Fibroblast of gingiva (primary cell): ENCODE data around the gene PNMA6E.
"Not testable (repeated sequence)": the region's sequence is repeated elsewhere in the genome, so short reads cannot be mapped to it uniquely, and the experiment has no call there.

Experiments used
- DNase-seq: peaks from one replicate; pipeline ENCODE4 v3.0.0-alpha.2; 2011; ENCODE audit warnings: low read depth

Gene PNMA6E

DNA sequence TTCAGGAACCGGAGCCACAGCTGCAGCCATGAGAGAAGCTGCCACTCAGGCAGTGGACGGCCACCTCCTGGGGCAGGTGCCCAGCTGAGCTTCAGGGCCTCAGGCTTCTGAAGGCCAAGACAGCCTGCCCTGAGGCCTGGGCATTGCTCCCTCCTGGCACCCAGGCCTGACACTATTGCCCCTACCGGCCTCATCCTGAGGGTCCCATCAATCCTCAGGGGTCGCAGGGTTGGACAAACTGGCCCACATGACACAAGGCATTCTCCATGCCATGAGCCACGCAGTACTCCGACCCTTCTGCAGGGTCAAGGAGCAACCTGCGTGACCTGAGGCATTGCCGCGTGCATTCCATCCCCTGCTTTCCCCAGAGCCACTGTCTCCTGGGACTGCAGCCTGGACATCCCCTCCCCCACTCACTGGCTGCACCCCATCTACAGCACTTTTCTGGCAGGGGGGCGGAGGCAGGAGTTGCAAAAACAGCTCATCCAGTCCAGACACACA lies 7.1 kb upstream of the PNMA6E start:
- DNase-seq: no peak

DNA sequence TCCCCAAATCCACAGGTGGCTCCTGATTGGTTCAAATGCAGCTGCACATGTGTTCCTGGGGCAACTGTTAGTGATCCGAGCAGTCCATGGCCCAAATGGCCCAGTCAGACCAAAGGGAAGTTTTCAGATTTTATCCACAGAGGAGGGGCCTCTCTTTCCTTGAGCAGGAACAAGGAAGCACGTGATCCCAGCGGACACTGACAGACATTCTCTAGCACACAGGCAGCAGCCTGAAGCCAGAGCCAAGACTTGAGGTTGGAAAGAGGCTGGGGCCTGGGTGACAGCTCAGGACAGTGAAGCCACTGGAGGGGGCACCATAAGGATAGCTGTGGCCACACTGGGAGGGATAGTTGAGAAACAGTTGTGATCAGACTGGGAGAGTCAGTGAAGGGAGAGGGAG lies 6.6 kb upstream of the PNMA6E start:
- no peak for DNase-seq

DNA sequence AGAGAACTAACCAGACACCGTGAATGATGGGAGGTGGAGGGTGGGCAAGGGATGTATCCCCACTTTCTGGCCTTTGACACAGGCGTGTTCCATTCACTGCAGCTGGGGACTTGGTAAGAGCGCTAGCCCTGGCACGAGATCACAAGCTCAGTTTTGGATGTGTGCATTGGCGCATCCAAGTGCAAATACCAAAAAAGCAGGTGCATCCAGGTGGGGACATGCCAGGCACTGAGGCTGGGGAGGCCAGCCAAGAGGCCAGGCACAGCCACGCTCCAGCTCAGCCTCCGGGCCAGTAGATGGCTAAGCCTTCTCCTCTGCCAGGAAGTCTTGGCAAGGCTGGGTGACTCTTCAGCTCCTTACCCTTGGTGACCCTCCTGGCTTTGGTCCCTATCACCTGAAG lies 5.8 kb upstream of the PNMA6E start:
- DNase-seq: no peak

DNA sequence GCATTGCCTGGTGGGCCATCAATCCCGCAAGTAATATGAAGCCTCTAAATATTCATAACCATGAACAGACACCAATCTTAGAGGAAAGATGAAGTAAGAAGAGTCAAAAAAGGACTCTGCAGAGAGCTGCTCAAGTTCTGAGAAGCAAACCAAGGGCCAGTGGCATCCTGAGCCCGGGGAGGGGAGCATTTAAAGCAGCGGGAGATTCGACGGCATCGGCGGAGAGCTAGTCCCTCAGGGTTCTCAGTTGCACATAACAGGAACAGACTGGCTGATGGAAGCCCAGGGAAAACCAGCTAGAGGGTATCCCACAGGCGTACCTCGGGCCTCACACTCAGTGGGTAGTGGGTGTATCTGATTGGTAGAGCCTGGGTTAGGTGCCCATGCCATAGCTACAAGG lies 4.9 kb upstream of the PNMA6E start:
- DNase-seq: no peak

DNA sequence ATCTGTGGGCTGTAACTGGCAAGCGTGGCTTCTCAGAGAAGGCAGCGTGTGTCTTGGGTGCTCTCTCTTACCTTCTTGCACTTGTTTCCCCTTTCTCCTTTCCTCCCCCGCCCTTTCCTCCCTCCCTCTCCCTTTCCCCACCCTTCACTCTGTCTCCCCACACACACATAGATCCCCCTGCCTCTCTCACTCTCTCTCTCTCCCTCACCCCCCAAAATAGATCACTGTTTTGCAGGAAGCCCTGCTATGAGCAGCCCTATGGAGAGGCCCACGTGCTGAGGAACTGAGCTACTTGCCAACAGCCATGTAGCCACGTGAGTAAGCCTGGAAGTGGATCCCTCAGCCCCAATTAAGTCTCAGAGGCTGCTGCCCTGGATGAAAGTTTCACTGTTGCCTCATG lies 4.3 kb upstream of the PNMA6E start:
- DNase-seq: no peak

DNA sequence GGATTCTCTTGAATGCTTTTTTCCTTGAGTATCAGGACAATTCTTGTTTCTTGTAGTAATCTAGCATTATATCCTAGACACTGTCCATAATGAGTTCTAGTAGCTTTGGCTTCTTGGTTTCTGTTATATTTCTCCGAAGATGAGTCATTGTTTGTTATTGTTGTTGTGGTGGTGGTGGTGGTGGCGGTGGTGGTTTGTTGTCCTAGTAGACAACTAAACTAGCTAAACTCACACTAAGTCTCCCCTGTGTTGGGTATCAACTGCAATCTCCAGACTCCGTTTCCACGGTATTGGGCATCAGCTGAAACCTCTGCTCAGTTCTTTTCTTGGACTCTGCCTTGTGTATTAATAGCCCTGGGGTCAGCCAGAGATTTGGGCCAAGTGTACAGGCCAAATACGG lies 3.2 kb upstream of the PNMA6E start:
- DNase-seq: not testable (repeated sequence)

DNA sequence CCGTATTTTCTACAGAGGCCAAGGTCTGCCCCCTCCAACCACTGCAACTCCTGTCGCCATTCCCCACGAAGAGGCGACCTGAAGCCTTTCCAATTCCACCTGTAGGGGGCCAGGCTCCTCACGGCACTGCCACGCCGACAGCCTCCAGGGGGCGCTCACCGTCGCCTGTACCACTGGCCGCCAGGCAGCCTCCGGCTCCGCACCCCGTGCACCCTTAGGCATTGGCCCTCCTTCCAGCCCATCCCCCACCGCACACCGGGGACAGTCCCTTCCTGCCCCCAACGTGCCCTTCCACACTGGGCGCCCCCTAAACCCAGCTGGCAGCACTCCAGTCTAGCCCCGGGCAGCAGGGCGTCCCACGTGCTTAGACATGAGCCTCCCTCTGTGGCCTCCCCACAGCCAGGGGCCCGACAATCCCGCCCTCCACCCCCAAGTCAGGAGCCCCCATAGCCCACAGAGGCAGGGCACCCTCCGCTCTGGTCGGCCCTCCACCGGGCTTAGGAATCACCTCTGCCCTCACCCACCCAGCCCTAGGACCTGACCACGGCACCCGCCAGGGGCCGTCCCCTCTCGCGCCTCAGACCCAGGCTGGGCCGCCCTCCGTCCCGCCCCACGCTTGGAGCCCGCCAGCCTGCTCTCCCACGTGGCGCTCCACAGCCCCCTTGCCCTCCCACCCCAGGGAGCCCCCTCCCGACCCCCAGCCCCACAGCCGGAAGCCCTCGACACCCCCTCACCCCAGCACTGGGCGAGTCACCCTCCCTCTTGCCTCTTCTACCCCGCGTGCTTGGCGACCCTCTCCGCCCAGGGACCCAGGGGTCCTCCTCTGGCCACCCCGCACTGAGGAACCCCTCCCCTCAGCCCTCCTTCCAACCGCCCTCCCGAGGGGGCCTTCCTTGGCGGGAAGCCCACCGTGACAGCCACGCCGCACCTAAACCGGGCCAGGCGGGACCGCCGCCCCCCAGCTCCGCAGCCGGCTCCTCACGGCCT lies 711 bp downstream of the PNMA6E start:
- DNase-seq: no peak

DNA sequence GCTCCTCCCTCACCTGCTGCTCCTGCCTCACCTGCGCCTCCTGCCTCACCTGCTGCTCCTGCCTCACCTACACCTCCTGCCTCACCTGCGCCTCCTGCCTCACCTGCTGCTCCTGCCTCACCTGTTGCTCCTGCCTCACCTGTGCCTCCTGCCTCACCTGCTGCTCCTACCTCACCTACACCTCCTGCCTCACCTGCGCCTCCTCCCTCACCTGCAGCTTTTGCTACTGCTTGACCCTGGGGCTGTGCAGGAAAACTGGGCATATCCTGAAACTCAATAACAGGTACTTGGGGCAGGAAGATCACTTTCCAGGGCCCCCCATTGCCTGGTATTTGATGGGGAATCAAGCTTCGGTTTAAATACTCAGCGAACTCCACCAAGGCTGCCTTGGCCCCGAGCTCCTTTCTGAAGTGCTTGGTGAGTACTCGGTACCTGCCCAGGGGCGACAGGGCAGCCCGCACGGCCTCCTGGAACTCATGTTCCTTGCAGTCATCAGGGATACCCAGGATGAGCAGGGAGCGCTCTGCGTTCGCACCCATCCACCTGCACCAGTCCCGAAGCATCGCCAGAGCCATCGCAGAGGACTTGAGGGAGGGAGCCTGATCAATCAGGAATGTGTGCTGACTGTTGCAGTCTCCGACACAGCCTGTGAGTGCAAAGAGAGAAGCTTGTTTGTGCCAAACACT lies 2.7 kb downstream of the PNMA6E start:
- no peak for DNase-seq

DNA sequence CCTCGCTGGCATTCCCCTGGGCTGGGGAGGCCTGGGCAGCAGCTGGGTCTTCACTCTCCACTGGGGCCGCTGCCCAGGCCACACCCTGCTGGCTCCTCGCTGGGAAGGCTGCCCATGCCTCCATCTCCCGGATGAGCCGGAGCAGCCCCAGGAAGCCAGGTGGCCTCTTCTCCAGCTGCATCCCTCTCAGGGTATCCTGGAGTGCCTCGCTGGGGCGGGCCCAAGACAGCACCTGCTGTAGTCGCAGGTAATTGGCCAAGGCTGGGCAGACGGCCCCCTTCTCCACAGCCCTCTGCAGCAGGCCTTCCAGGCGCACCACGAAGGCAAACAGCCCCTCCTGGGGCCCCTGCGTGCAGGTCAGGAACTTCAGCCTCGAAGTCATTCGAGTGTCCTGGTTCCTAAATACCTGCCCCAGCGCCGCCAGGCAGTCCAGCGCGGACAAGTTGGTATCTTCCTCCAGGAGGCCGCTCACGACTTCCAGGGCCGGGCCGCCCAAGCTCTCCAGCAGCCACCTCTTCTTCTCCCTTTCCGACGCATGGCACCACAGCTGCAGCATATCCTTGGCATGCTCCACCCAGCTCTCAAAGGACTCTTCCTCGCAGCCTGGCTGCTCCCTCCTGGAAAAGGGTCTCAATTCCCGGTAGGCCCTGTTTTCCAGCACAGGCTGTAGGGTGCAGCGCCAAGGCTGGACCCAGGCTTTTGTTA lies 3.7 kb downstream of the PNMA6E start:
- DNase-seq: no peak

DNA sequence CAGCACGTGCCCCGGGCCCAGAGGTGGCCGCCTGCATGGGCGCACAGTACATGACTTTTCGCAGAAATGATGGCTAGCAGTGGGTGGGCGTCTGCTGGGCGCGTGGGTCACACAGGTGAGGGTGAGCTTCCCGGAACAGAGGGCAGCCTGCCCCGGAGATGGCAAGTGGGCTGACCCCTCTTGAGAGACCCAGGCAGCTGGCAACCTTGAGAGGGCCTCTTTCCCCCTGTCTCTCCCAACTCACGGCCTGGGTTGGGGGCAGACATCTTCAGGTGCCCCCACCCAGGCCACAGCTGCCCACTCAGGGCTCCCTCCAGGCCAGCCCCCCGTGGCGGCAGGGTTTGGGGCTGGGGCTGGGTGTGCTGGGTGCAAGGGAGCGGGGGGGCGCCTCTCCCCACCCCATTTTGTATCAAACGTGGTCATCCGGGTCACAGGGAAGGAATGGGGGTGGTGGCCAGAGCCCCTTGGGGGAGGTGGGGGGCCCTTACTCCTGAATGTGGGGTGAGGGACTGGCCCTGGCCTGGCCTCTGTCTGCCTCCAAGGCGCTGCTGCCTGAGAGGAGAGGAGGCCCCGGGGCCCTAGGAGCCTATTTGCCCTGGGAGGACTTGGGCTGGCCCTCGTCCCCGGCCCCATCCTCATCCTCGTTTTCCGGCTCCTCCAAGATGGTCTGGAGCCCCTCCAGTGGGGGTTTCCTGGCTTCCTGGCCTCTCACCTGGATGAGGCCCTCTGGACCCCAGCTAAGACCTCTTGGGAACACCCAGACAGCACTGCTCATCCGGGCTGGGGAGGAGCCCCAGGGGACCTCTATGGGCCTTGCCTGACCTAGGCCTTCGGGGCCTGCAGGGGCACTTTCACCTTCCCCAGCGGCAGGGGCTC lies 4.6 kb downstream of the PNMA6E start:
- no peak for DNase-seq

DNA sequence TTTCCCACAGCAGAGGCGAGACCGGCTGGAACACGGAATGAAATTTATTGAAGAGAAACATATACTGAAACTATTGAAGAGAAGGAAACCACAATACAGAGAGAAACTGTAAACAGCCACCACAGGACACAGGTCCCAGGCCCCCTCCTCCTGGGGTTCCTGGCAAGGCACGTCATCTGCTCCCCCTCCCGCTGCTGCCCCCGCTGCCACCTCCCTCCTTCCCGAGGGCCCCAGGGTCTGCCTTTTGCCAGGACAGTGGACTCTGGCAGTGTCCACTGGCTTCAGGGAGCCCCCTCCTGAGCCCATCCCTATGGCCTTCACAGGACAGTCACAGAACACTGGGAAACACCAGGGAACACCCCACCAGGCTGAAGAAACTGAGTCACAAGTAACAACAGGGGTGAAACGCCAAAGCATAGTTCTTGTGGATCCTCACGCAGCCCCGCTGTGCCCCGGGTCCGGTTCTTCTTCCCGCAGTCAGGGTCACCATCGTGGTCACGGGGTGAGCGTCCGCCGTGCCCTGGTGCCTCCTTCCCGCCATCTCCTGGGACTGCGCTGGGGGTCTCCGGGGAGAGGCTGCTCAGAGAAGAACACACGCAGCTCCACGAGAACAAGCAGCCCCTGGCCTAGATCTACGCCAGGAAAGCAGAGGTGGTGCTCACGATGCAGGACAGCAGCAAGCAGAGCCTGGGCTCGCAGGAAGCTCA lies 5.4 kb downstream of the PNMA6E start:
- no peak for DNase-seq

DNA sequence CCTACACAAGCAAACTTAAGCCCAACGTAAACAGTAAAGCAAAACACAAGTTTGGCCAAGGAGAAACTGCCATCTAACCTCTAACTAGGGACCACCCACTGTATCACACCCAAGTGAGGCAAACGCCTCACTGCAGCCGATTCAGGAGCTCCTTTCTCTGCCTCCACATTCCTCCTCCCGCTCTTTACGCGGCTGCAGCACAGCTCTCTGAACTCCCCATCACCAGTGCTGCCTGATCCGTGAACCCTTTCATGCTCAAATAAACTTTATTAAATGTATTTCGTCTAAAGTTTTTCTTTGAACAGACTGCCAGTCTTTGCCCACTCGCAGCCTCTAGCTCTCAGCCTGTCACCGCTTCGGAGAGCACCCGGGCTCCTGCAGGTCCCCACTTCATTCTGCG lies 6.5 kb downstream of the PNMA6E start:
- no peak for DNase-seq

DNA sequence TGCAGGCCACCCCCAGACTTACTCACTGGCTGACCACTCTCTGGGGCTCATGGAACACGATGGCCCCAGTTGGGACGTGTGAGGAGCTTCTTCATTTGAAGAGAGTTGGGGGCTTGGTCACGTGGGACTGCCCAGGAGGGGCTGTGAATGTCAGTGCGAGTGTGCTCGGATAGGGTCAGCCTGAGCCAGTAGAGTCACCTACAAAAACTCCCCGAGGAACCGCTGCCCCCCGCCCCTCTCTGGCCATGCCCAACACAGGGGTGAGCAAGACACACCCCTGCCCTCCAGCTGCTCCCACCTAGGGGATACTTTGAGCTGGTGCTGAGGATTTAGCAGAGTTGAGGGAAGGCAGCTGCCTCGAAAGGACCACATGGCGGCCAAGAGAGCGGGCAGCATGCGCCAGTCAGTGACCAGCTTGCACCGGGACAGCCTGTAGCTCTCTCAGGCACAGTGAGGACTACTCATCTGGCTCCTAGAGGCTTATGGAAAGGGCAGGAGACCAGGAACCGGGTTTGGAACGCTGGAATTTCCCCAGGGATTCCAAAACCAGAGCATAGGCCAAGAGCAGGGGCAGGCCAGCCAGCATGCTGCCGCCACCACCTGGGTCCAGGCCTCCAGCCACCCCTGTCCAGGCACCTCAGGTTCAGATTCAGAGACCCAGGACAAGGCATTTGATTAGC lies 8.4 kb downstream of the PNMA6E start:
- no peak for DNase-seq

DNA sequence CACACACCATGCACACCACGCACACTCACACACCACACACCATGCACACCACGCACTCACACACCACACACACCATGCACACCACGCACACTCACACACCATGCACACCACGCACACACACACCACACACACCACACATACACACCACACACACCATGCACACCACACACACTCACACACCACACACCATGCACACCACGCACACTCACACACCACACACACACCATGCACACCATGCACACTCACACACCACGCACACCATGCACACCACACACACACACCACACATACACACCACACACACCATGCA lies 11.7 kb downstream of the PNMA6E start:
- DNase-seq: not testable (repeated sequence)

DNA sequence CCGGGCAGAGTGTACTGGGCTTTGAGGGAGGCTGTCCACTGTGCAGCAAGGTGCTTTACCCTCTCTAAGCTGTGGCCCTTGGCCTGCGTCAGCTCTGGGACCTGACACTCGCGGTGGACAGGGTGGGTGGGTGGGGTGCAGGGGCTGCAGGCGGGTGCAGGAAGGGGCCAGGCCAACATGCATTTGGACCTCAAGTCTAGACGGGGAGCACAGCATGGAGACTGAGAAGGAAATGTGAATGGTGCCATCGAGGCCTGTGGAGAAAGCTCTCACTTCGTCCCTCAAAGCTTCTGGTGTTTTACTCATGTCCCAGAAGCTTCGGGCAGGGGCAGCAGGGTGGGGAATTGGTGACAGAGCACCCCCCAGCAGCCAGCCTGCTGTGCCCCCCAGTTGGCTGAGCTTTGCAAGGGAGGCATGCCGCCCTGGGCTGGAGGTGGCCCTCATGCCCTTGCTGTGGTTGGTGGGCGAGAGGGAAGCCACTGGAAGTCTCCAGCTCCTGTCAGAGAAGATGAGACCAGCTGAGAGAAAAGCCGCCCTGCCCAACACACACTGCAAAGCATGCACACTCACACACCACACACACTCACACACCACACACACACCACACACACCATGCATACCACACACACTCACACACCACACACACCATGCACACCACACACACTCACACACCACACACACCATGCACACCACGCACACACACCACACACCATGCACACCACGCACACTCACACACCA lies 12.3 kb downstream of the PNMA6E start:
- no peak for DNase-seq

DNA sequence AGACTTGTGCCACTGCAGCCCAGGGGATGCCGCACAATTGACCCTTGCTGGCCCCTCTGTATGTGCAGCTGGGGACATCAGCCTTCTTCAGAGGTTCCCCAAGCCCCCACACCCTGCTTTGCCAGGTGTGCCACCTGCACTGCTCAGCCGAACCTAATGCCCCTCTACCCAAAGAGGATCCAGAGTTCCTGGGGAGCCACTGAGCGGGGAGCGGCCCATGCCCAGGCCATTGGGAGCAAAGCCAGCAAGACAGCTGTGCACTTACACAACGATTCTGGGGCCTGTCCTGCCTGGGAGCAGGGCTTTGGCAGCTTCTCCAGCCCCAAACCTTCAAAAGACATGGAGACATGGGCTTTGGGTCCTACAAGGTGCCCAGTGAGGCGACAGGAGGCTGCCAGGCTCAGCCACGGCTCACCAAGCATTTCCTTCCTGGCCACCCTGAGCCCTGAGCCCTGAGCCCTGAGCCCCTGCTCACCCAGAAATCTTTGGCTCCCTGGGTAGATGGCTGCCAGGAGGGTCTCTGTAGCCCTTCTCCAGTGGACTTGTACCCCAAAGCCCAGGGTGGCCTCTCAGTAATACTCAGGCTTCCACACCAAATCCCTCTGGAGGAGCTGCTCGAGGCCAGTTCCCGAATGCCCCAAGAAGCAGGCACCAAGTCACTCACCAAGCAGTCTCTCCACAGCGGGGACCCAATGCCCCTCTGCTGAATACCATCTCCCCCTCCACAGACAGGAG lies 13.0 kb downstream of the PNMA6E start:
- DNase-seq: no peak

DNA sequence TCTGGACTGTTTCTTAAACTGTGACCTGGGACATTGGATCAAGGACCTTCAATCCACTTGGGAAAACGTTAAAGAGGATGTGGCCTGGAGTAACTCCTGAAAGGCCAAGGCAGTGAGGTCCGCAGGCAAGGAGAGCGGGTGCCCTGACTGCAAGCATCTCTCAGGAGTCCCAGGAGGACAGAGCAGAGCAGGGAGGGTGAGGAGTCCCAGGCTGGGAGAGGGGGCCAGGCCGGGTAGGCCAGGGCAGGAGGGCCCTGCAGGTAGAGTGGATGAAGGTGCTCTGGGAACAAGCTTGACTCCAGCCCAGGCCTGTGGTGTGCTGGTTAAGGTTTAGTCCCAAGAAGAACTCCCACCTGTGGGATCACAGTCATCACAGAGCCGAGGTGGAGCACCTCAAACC lies 13.8 kb downstream of the PNMA6E start:
- no peak for DNase-seq

DNA sequence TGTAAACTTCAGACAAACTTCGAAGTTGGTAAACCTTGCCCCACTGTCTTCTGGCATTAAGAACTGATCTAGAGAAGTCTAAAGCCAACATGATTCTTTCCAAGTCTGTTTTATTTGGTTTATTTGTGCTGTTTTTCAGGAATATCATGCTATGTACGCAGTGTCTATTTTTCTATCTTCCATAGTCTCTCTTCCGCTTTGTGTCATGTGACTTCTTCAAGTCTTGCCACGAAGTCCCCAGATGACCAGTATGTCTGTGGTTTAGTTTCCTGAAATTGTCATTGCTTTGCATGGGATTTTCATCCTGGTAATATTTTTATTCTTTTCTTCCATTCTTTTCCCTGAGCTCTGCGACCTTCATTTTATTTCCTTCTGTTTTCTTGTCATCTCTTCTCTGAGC lies 15.1 kb downstream of the PNMA6E start:
- no peak for DNase-seq

DNA sequence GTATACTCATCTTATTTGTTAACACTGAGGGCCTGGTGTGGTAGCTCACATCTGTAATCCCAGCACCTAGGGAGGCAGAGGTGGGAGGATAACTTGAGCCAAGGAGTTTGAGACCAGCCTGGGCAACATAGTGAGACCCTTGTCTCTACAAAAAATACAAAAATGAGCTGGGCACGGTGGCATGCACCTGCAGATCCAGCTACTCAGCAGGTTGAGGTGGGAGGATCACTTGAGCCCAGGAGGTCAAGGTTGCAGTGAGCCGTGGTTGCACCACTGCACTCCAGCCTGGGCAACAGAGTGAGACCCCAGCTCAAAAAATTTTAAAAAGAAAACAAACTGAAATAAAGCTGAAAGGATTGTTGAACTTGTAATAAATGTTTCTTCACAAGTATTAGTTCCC lies 16.2 kb downstream of the PNMA6E start:
- DNase-seq: not testable (repeated sequence)
